PC-3 (cell line): ENCODE data around the gene TTLL4. TPM values are rescaled to one million over a fixed set of nuclear protein-coding genes. Genes with fewer than 3 reads are reported as not detected.

ENCODE experiments used
- ATAC-seq: fragments of 200-7000 bp; cut with Tn5 transposase; 2 replicates; pipeline ENCODE4 v1.9.1; 2020; ENCODE audit warnings: mild to moderate bottlenecking, moderate library complexity
- BruUV-seq: library from RNA; stranded (reverse); fragments of 400-500 nt; replicated peaks from 2 replicates; lab custom pipeline; 2021; lab: Mats Ljungman, UMichigan
- CTCF ChIA-PET: fragments of 300-600 bp; sonication (Branson Sonifier 250); formaldehyde crosslinking; loops from one replicate; lab custom pipeline; 2022; ENCODE audit warnings: antibody characterized with exemption; lab: Charles Lee
- POLR2A ChIA-PET: fragments of 300-600 bp; sonication (Branson Sonifier 250); formaldehyde crosslinking; loops from one replicate; lab custom pipeline; 2022; ENCODE audit warnings: antibody characterized with exemption; ENCODE audit not compliant: unreplicated experiment; lab: Charles Lee
- DNase-seq: peaks from one replicate; pipeline ENCODE4 v3.0.0-alpha.2; 2015
- H2AFZ ChIP-seq: fragments of 300-600 bp; sonication (generic); 2 replicates; pipeline ENCODE4 v1.6.0; 2016; ENCODE audit warnings: antibody characterized with exemption, low read length
- H3F3A ChIP-seq: fragments of 300-600 bp; sonication (generic); one replicate; pipeline ENCODE4 v1.6.0; 2017; ENCODE audit warnings: antibody characterized with exemption, low read length, control low read depth, mild to moderate bottlenecking; ENCODE audit not compliant: unreplicated experiment
- H3K27ac ChIP-seq: fragments of 300-600 bp; sonication (generic); 2 replicates; pipeline ENCODE4 v1.5.1; 2016; ENCODE audit warnings: mild to moderate bottlenecking, low read length
- H3K27me3 ChIP-seq: fragments of 300-600 bp; sonication (generic); 2 replicates; pipeline ENCODE4 v1.6.1; 2016; ENCODE audit warnings: low read length, mixed read lengths
- H3K36me3 ChIP-seq: fragments of 300-600 bp; sonication (generic); 2 replicates; pipeline ENCODE4 v1.6.1; 2016; ENCODE audit warnings: low read depth, mixed run types, low read length, mixed read lengths
- H3K4me1 ChIP-seq: fragments of 300-600 bp; sonication (generic); 2 replicates; pipeline ENCODE4 v1.5.1; 2016; ENCODE audit warnings: low read length; ENCODE audit not compliant: insufficient read depth
- H3K4me2 ChIP-seq: fragments of 300-600 bp; sonication (generic); 2 replicates; pipeline ENCODE4 v1.6.0; 2016; ENCODE audit warnings: low read length
- H3K4me3 ChIP-seq: fragments of 300-600 bp; sonication (generic); 2 replicates; pipeline ENCODE4 v1.5.1; 2016; ENCODE audit warnings: mild to moderate bottlenecking, low read length, mixed read lengths
- H3K79me2 ChIP-seq: fragments of 300-600 bp; sonication (generic); 2 replicates; pipeline ENCODE4 v1.6.1; 2017; ENCODE audit warnings: low read length, mixed read lengths
- H3K9ac ChIP-seq: fragments of 300-600 bp; sonication (generic); 2 replicates; pipeline ENCODE4 v1.6.0; 2016; ENCODE audit warnings: mild to moderate bottlenecking, low read length
- H3K9me2 ChIP-seq: fragments of 300-600 bp; sonication (generic); replicated peaks from 2 replicates; pipeline ENCODE4 v1.6.1; 2016; ENCODE audit warnings: mixed run types, low read length, mixed read lengths
- H3K9me3 ChIP-seq: fragments of 300-600 bp; sonication (generic); 2 replicates; pipeline ENCODE4 v1.6.1; 2016; ENCODE audit warnings: low read length, mixed read lengths
- H4K20me1 ChIP-seq: fragments of 300-600 bp; sonication (generic); 2 replicates; pipeline ENCODE4 v1.6.1; 2016; ENCODE audit warnings: low read length, mixed read lengths
- CTCF ChIP-seq: fragments of 300-600 bp; sonication (generic); conservative IDR thresholded peaks from 2 replicates; pipeline ENCODE4 v1.5.1; 2017; ENCODE audit warnings: antibody characterized with exemption, low read depth, mild to moderate bottlenecking, low read length
- EZH2 ChIP-seq: fragments of 300-600 bp; sonication (generic); IDR thresholded peaks from one replicate; pipeline ENCODE4 v1.6.1; 2017; ENCODE audit warnings: antibody characterized with exemption, mild to moderate bottlenecking, low read length; ENCODE audit not compliant: unreplicated experiment
- EZH2phosphoT487 ChIP-seq: fragments of 300-600 bp; sonication (generic); IDR thresholded peaks from 2 replicates; pipeline ENCODE4 v1.6.1; 2018; ENCODE audit warnings: mild to moderate bottlenecking, antibody characterized with exemption, low read length, borderline replicate concordance
- intact Hi-C: fragments of 100-400 bp; cut with micrococcal nuclease; formaldehyde crosslinking; loops from 2 replicates; pipeline ENCODE4 v1.9.0; 2023
- total RNA-seq: library from RNA; depleted of rRNA; stranded (reverse); fragments of >200 nt; gene quantifications from 2 replicates; pipeline ENCODE4 v1.2.3, GENCODE V29; 2014

TTLL4 gene
- total RNA-seq, 1 experiment from 2014 or later = 21.0 TPM

- no peaks in the 10 kb centered on the region for H3K79me2 ChIP-seq
- no peaks in the 10 kb centered on the region for H3K4me1 ChIP-seq
- peaks cover 55% of the 10 kb centered on the region; the same call in 1 of the 2 replicates for H3K36me3 ChIP-seq
- no peaks in the 10 kb centered on the region for H3K27me3 ChIP-seq
- intact Hi-C loops = no loop called here
- ChIA-PET POLR2A (no interaction called here), CTCF (no interaction called here)
- no peak overlapping the region for H3K9ac ChIP-seq
- BruUV-seq = no TSS peak
- no peaks in the 10 kb centered on the region for H3F3A ChIP-seq
- no peaks in the 10 kb centered on the region for H4K20me1 ChIP-seq
- H3K4me2 ChIP-seq = no peak overlapping the region
- no peak for ATAC-seq
- H3K4me3 ChIP-seq = no peak overlapping the region
- H3K9me3 ChIP-seq = no peaks in the 10 kb centered on the region
- DNase-seq = no peak
- H3K9me2 ChIP-seq = no peaks in the 10 kb centered on the region
- TF ChIP-seq EZH2 = no peak
- TF ChIP-seq EZH2phosphoT487 = no peak
- no peak for TF ChIP-seq CTCF
- no peak overlapping the region for H3K27ac ChIP-seq
- H2AFZ ChIP-seq = no peak overlapping the region
Observed at GRCh38 chr2:218755198-218755566, 44.5 kb downstream of the TTLL4 start.

- Histone ChIP-seq H3K4me1 (no peaks in the 10 kb centered on the region), H3K27ac (no peak overlapping the region), H4K20me1 (no peaks in the 10 kb centered on the region), H3K4me2 (no peak overlapping the region), H3K9ac (no peak overlapping the region), H2AFZ (no peak overlapping the region), H3K4me3 (no peak overlapping the region), H3K9me2 (no peaks in the 10 kb centered on the region), H3K79me2 (no peaks in the 10 kb centered on the region), H3K27me3 (no peaks in the 10 kb centered on the region), H3K36me3 (peaks cover 51% of the 10 kb centered on the region; the same call in 1 of the 2 replicates), H3F3A (no peaks in the 10 kb centered on the region), H3K9me3 (no peaks in the 10 kb centered on the region)
- ChIA-PET CTCF (no interaction called here), POLR2A (no interaction called here)
- TF ChIP-seq CTCF = no peak
- TF ChIP-seq EZH2 = no peak
- no peak for TF ChIP-seq EZH2phosphoT487
- DNase-seq (no peak), ATAC-seq (no peak)
- intact Hi-C loops = no loop called here
- BruUV-seq = no TSS peak
Observed at GRCh38 chr2:218755567-218756404, 45.2 kb downstream of the TTLL4 start.

GRCh38 chr2:218756599-218757377 lies 46.2 kb downstream of the TTLL4 start:
- CTCF ChIA-PET = no interaction called here

More at GRCh38 chr2:218756599-218757377, 46.2 kb downstream of the TTLL4 start:
- Histone ChIP-seq H3K4me1 (no peaks in the 10 kb centered on the region), H3K9me2 (no peaks in the 10 kb centered on the region), H3F3A (no peaks in the 10 kb centered on the region), H3K9ac (no peak overlapping the region), H3K4me2 (no peak overlapping the region), H3K27me3 (no peaks in the 10 kb centered on the region), H3K36me3 (peaks cover 44% of the 10 kb centered on the region; the same call in 1 of the 2 replicates), H3K4me3 (no peak overlapping the region), H3K9me3 (no peaks in the 10 kb centered on the region), H4K20me1 (no peaks in the 10 kb centered on the region), H3K27ac (no peak overlapping the region), H3K79me2 (no peaks in the 10 kb centered on the region), H2AFZ (no peak overlapping the region)
- DNase-seq (no peak), ATAC-seq (no peak)
- intact Hi-C loops = no loop called here
- TF ChIP-seq EZH2 (no peak), CTCF (no peak), EZH2phosphoT487 (no peak)
- POLR2A ChIA-PET = no interaction called here
- no TSS peak for BruUV-seq
